GM12875 (cell line): ENCODE data around the gene HNRNPUL2.
A peak's percentile ranks its signal among the peaks of the same experiment; 100 is the strongest.

ENCODE experiments used
- H3K4me3 ChIP-seq: one replicate; pipeline ENCODE4 v1.5.1; 2011; ENCODE audit warnings: low read depth, low read length, control low read depth
- TF ChIP-seq, protein P1 (sequence below): IDR thresholded peaks from 2 replicates; pipeline ENCODE4 v1.5.1; 2011; ENCODE audit warnings: low read depth, mild to moderate bottlenecking, control low read depth, inconsistent platforms, low read length, moderate library complexity, borderline replicate concordance; ENCODE audit not compliant: insufficient read depth

Gene HNRNPUL2

DNA sequence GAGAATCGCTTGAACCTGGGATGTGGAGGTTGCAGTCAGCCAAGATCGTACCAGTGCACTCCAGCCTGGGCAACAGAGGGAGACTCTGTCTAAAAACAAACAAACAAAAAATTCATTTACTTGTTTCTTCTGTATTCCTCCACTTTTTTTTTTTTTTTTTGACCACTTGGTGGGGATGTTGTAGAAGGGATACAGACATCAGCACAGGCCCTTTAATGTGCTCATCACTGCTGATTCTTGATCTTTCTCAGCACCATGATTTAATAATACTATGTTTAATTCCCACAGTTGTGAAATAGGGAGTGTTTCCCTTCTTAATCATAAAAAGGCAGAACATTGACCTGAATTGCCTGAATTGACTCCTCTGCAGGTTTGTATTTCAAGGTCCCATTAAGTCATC lies 5.6 kb upstream of the HNRNPUL2 start:
- TF ChIP-seq, protein P1, sequence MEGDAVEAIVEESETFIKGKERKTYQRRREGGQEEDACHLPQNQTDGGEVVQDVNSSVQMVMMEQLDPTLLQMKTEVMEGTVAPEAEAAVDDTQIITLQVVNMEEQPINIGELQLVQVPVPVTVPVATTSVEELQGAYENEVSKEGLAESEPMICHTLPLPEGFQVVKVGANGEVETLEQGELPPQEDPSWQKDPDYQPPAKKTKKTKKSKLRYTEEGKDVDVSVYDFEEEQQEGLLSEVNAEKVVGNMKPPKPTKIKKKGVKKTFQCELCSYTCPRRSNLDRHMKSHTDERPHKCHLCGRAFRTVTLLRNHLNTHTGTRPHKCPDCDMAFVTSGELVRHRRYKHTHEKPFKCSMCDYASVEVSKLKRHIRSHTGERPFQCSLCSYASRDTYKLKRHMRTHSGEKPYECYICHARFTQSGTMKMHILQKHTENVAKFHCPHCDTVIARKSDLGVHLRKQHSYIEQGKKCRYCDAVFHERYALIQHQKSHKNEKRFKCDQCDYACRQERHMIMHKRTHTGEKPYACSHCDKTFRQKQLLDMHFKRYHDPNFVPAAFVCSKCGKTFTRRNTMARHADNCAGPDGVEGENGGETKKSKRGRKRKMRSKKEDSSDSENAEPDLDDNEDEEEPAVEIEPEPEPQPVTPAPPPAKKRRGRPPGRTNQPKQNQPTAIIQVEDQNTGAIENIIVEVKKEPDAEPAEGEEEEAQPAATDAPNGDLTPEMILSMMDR, result no peak
- no peak overlapping the region for H3K4me3 ChIP-seq

DNA sequence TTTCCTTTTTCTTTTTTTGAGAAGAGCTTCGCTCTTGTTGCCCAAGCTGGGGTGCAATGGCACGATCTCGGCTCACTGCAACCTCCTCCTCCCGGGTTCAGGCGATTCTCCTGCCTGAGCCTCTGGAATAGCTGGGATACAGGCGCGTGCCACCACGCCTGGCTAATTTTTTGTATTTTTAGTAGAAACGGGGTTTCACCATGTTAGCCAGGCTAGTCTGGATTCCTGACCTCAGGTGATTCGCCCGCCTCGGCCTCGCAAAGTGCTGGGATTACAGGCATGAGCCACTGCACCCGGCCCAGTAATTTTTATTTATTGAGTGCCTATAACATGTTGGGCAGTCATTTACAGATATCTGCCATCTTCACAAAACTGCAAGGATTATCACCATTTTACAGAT lies 2.8 kb upstream of the HNRNPUL2 start:
- H3K4me3 ChIP-seq, result peak overlapping the region; percentile 98

DNA sequence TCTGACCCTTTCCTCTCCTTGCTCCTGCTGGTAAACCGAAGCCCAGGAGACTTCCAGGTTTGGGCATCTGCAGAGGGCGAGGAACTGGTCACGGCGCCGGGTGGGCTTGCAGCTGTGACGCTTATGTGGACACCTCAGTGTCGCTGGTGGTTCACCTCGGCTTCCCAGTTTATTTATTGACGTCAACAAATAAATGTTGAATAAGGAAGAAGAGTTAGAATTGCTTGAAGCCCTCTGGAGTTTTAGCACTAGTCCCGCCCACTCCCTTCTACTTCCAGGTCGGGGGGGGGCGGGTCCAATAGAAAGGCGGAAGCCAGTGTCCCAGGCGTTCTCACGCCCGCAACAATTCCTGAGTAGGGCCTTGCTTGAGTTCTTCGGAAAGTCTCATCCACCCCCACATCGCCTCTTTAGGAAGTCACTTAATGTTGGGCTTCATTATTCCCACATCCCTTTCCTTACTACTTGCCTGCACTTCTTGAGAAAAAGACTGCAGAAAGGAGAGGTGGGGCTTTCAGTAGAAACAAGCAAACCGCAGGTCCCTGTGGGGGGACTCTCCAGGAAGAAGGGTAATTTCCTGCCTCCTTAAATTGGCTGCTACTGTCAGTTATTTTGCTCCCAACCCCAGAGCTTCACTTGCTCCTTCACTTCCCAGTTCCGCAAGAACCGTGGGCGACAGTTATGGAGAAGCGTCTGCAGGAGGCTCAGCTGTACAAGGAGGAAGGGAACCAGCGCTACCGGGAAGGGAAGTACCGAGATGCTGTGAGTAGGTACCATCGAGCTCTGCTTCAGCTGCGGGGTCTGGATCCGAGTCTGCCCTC lies 1.1 kb upstream of the HNRNPUL2 start, which contains the start of gene TTC9C:
Gene TTC9C, plus strand, starts transcription at position 316 of the 818 bp plus-strand sequence. Its CDS starts 363 bp downstream, at position 679.
- TF ChIP-seq, protein P1, result no peak
- H3K4me3 ChIP-seq, result peak within 1 kb of the TSS; percentile 98

DNA sequence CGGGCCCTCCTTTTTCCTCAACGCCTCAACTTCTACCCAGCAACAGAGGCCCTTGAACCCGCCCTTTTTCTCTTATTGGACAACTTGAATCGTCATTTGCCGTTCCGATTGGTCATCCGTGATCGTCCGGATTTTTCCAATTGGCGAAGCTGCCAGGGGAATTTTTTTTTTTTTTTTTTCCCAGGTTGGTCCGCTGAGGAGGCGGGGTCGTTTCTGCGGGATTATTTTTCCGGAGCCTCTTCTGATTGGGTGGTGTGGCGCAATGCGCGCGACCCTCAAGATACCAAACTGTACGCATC lies 564 bp upstream of the HNRNPUL2 start:
- H3K4me3 ChIP-seq, result peak overlapping the region; percentile 98
- TF ChIP-seq, protein P1, result no peak

DNA sequence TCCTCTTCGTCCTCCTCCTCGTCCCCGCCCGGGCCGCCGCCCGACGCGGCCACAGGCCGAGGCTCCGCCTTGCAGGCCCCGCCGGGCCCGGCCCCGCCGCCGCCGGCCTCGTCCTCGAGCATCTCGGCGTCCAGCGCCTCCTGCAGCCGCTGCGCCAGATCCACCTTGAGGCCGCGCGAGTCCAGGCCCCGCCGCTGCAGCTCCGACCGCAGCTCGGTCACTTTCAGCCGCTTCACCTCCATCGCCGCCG lies 417 bp downstream of the HNRNPUL2 start:
- peak overlapping the region; percentile 98 for H3K4me3 ChIP-seq
- TF ChIP-seq, protein P1, result no peak

DNA sequence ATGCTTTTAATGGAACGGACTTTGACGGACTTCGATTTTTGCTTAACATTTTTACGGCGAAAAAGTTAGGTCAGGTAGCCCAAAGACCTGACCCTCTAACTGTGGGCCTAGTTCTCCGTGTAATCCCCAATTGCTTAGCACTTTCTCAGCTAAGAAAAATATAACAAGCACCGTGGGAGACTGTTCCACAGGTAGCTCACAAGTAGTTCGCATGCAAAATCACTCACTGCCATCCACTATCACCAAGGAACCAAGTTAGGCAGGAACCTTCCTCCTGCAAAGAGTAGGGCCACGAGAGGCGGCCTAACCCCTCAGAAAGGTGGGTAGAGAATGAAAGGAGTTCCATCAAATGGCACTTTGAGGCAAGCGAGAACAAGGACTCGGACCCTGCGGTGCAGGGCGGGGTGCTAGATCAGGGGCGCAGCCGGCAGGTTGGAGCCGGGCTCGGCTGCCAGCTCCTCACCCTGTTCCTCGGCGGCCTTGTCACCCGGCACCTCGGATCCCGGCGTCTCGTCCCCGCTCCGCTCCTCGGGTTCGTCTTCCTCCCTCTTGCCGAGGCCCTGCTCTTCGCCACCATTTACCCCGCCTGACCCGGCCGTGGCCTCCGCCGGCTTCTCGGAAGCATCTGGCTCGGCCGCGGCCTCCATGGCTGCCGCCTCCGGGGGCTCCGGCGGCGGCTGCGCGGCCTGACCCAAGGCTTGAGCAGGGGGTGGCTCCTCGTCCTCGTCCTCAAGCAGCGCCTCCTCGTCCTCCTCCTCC lies 922 bp downstream of the HNRNPUL2 start:
- H3K4me3 ChIP-seq, result peak overlapping the region; percentile 98
- TF ChIP-seq, protein P1, result no peak

DNA sequence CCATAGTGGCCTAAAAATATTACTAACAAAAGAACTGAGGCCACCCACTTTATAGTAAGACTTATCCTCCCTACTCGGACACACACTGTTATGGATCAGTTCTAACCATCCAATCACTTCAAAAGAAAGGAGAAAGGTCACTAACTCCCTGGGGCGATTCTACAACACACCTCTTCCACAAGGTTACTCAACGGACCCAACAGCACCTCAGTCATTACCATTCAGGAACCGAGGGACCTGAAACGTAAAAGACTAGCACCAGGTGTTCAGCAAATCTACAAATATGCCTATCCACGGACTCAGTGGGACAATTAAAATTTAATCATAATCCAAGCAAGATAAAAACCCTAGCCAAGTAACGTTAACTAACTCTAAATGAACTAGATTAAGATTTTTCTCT lies 1.6 kb downstream of the HNRNPUL2 start:
- peak overlapping the region; percentile 98 for H3K4me3 ChIP-seq
- TF ChIP-seq, protein P1, result no peak
